NT2/D1 (cell line): ENCODE data around the gene LTA.

Experiments
- YY1 ChIP-seq: IDR thresholded peaks from 2 replicates; pipeline ENCODE4 v1.6.1; 2011; ENCODE audit not compliant: insufficient read length, insufficient read depth
- ZNF274 ChIP-seq: IDR thresholded peaks from 2 replicates; pipeline ENCODE4 v1.6.1; 2011; ENCODE audit warnings: mild to moderate bottlenecking, low read depth, low read length

DNA sequence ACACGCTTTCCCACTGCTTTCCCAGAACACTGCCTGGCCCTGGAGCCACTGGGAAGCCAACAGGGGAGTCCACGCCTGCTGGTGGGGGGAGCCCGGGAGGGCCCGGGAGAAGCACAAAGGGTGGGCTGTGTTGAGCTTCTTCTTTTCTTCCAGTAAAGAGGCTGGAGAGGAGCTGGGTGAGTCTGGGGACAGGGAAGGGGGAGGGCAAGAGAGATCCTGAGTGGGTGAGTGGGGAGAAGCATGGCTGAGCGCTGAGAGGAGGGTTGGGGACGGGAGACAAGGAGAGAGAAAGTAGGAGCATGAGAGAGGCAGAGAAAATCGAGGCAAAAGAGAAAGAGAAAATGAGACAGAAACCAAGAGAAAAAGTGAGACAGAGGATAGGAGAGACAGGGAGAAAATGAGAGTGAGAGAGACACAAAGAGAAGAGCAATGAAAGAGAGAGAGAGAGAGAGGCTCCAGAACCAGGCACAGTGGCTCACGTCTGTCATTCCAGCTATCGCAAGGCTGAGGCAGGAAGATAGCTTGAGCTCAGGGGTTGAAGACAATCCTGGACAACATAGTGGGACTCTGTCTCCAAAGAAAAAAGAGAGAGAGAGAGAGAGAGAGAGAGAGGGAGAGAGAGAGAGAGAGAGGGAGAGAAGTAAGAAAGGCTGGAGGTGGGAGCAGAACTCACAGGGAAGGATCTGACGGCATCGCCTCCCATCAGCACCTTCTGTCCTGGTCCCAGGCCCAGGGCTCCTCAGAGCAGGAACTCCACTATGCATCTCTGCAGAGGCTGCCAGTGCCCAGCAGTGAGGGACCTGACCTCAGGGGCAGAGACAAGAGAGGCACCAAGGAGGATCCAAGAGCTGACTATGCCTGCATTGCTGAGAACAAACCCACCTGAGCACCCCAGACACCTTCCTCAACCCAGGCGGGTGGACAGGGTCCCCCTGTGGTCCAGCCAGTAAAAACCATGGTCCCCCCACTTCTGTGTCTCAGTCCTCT, 16.0 kb downstream of the LTA start:
- no peak for TF ChIP-seq ZNF274
- TF ChIP-seq YY1, result no peak
